HG03354 (cell line): Measurements from ENCODE around the gene SULT1B1.

Experiments used
- ATAC-seq: cut with Tn5 transposase; IDR thresholded peaks from one replicate; pipeline ENCODE4 v1.9.1; 2021; ENCODE audit warnings: mild to moderate bottlenecking; ENCODE audit not compliant: unreplicated experiment, poor library complexity, severe bottlenecking

SULT1B1 gene

DNA sequence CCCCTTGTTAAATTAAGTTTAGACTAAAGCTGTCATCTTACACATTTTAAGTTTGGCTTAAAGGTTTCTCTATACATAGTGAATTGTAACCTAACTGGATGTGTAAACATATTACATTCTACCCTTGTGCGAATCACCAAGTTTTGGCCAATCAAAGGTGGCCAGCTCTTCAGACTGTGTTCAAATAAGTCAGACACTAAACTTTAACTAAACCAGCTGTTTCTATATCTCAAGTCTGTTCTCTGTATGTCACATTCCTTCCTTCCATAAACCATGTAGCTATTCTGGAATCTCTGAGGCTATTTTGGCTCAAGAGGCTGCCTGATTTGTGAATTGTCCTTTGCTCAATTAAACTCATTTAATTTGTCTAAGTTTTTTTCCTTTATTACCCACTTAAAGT, 6.7 kb downstream of the SULT1B1 start:
- no peak for ATAC-seq

DNA sequence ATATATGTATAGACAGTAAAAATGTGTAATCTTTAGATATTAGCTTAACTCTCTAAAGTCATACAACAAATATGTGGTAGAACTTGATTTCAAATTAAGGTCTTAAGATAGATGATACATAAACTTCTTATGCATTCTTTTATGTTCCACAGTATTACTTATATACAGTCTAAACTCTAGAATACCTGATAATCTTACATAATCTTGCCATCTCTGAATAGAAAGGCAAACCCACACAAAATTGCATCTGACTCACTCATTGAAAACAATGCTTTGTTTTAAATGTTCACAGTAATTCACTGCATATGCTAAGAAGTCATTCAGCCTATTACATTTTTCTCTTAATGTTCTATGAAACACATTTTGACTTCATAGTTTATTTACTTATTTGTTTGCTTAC, 10.1 kb downstream of the SULT1B1 start:
- no peak for ATAC-seq

DNA sequence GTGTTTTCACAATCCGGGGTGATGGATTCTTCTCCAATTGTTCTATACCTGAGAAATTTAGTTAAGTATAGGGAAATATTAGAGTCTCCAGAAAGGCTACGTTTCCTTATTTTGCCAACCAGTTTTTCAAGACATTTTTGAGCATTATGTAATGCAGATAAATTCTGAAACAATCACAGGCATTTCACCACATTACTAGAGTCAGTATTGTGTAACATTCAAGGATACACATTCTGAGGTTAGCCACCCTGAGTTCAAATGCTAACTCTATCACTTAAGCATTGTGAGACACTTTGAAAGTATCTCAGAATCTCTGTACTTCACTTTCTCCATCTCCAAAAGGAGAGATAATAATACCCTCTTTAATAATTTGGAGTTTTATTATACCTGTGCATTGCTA, 10.6 kb downstream of the SULT1B1 start:
- ATAC-seq: no peak

DNA sequence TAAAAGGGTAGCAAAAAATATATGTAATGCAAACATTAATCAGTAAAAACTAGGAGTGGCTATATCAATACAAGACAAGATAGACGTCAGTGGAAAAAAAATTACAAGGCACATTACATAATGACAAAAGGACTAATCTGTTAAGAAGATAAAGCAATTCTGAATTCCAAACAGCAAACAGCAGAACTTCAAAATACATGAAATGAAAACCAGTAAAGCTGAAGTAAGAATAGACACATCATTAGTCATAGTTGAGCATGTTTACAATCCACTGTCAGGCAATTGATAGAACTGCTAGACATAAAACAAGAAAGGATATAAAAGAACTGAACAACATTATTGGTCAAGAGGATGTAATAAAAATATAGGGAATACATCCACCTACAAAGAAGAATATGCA, 12.2 kb downstream of the SULT1B1 start:
- ATAC-seq: no peak

DNA sequence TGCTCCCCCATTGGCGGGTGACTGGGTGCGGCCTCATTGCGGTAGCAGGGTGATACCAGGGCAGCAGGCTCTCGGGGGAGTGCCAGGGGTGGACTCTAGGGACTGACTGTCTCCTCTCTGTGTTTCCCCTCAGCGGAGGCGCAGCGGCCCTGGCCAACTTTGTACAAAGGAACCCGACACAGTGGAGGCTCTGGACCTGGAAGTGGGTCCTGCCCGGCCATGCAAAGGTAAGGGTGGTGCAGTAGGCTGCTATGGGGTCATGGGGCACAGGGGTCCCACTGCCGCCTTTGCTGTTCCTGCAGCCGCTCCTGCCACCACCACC, 16.3 kb downstream of the SULT1B1 start:
- ATAC-seq: no peak

DNA sequence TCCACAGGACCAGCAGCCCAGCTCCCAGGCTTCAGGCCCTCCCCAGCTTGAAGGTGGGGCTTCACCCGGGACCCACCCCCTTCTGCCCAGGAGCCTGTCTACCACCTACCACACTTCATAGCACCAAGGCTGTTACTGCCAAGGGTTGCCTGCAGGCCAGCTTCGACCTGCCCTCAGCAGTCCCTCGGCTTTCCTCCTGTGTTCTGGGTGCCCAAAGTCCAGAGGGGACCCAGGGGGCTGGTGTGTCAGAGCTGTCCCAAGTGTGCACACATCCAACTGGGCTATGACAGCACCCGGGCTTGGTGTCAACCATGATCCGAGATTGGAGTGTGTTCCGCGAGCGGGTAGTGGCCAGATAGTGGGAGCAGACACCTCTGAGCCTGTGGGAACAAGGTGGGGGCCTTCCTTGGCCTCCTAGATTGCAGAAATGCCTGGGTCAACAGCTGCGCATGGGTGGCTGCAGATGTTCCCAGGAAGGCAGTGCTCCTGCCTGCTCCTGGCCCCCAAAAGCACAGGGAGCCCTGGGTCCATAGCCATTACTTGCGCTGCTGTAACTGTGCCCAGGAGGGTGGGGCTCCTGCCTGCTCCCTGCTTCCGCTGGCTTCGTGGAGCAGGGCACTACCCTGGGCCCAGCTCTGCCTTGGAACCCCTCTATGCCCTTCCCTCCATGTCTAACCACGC, 16.8 kb downstream of the SULT1B1 start:
- ATAC-seq: no peak

DNA sequence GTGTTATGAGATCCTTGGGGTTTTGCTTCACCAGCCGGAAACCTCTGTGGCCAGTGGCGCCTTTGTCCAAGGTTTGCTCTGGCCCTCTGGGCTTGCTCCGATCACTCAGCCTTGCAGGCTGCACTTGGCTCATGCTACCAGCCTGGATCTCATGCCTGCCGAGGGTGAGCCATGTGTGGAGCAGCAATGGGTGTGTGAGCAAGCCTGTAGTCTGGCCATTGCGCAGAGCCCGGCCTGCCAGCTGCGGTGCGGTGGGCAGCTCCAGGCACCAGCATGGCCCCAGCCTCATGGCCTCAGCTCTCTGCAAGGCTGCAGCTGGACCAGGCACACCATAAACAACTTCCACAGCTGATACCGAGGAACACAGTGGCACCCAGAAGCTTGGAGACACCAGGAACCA, 17.8 kb downstream of the SULT1B1 start:
- no peak for ATAC-seq

DNA sequence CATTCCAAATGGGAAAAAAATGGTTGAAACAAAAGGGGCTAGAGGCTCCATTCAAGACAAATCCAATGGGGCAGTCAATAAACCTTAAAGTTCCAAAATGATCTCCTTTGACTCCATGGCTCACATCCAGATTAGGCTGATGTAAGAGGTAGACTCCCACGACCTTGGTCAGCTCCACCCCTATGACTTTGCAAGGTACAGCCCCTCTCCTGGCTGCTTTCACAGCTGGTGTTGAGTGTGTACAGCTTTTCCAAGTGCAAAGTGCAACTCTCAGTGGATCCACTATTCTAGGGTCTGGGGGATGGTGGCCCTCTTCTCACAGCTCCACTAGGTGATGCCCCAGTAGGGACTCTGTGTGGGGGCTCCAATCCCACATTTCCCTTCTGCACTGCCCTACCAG, 21.5 kb downstream of the SULT1B1 start:
- no peak for ATAC-seq

DNA sequence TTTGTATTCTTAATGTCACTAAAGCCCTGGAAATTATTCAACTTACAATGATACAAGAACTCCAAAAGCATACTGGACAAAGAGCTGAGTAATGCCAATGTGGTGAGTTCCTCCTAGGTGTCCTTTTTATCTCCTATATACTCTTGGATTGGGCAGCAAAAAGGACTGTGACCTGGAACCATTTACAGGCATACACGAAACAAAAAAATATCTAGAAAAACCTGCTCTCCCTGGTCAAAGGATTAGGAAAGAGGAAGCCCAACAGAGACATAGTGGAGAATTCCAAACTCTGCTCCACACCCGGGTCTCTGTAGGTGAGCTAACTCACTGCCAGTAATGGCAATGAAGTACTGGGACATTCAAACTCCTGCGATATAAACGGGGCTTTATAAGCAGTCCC, 25.3 kb downstream of the SULT1B1 start:
- no peak for ATAC-seq

DNA sequence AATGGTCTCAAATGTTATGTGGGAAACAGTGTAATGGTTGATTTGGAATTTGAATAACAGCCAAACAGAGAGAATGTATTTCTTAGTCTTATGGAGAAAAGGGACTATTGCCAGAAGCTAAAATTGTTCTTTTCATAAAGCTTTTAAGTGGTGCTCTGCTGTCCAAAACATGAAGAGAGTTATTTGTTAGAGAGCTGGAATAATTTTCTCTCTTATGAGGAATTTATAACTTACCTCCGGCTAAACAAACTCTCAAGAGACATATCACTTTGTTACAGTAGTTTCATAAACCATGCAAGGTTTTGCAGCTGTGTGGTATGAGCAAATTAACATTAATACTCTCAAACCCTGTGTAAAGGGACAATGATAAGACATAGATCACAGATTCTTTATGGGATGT, 28.6 kb downstream of the SULT1B1 start:
- no peak for ATAC-seq

DNA sequence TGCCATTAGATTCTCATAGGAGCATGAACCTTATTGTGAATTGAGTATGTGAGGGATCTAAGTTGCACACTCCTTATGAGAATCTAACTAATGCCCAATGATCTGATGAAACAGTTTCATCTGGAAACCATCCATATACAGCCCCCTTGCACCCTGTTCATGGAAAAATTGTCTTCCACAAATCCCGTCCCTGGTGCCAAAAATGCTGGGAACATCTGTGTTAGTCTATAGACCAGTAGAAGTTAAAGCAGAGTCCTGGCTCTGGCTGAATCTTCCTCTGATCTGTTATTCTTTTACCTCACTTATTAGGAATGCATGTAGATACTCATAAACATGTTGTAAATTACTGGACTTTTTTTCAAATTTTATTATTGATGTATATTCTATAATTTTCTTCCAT, 29.2 kb downstream of the SULT1B1 start:
- ATAC-seq: no peak

DNA sequence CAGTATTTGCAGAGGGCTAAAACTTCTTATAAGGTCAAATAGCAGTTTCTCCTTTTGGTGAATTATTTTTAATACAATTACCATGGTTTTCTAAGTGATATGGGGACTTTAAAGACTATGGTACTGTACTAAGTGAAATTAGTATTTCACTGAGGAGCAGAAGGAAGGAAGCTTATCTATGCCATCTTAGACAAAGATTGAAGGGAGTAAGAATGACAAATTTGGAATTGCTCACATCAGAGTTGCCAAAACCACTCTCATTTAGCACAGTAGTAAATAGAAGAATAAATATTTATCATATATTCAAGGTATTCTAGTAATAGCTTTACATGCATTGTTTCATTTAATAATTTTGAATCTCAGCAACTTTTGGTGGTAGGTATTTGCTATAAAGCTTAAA, 30.4 kb downstream of the SULT1B1 start:
- ATAC-seq: no peak

DNA sequence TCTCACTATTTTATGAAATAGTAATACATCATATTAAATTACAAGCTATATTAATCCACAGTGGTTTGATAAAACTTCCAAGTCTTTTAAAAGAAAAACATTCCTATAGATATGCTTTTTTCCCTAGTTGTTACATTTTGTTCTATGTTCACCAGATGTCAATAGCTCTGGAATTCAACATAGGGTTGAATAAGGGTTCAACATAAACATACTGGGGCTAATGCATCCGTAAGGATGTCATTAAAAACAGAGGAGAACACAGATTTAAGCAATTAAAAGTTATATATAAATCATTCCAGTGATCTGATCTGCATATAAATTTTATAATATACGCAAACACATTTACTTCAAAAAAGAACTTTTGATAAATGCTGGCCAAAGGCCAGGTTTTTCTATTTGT, 32.5 kb downstream of the SULT1B1 start:
- no peak for ATAC-seq

DNA sequence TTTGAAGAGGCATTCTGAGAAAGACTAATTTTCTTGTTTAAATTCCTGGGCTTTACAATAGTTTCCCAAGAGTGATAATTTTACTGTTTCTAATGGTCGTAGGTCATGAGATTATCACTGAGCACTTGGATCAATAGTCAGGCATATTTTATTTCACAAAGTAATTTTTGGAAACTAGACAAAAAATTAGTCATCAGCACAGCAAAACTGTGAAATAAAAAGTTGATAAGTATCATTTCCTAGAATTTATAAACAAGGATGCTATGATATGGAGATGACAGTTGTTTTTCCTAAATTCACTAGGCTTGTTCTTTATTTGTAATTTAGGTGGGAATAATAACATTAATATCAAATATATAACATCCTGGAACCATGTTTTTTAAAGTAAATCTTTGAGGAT, 33.0 kb downstream of the SULT1B1 start:
- ATAC-seq: no peak

DNA sequence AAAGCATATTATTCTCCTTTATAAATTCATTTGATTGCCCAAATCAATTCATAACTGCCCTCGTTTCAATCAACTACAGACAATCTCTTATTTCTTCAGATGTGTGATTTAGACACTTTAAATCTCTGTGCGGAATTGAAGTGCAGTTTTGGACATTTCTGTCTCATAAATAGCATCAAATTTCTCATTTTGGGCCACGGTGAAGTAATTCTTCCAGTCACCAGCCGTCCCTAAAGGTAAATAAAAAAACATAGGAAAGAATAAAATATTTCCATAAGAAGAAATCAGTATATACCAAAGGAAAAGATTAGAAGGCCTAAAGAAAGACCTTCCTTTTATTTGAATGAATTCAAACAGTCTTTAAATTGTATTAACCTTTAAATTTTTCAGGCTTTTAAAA, 33.4 kb downstream of the SULT1B1 start:
- ATAC-seq: no peak

DNA sequence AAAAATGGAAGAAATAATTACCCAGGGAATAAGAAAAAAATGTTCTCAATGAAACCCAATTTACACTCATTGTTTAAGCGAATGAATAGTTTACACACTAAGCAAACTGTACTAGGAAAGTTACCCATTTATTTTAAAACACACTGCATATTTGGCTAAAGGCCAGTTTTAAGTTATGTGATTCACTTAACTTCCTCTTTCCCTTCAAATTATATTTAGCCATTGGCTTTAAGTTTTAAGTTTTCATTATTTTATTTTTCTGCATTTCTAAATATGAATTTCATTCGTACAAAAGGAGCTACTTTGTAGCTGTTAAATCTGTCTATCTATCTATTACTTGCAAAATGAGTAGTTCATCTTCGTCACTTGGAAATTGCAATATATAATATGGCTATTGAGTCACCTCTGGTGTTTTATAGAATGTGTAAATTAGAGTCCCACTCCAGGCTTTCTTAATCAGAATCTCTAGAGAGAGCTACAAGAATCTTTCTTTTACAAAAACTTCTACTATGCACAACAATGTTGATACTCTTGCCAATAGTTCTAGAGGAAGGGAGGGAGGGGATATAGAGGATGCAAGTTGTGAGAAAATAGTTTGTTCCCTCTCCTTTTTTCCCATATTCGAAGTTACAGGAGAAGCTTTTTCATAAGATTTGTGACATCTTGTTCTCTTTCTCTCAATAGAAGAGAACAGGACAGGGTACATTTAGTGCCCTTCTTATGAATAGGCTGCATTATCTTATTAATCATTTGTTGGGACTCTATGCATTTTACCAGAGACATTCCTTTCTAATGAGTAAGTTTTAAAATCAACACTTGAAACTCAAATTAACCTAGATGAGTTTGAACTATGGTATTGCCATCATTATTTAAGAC, 41.8 kb downstream of the SULT1B1 start:
- no peak for ATAC-seq

DNA sequence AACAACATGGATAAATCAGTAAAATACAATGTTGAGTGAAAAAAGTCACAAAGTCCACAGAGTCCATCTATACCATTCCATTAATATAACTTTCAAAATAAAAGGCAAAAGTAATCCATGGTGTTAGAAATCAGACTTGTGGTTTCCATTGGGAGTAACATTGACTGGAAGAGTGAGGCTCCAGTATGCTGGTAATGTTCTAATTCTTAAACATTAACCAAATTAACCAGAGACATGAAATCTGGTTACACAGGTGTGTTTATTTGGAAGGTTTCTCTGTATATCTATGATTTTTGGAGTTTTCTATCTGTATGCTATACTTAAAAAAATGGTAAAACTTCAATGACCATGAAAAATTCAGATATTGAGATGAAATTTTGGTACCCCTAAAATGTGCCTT, 42.6 kb downstream of the SULT1B1 start:
- no peak for ATAC-seq

DNA sequence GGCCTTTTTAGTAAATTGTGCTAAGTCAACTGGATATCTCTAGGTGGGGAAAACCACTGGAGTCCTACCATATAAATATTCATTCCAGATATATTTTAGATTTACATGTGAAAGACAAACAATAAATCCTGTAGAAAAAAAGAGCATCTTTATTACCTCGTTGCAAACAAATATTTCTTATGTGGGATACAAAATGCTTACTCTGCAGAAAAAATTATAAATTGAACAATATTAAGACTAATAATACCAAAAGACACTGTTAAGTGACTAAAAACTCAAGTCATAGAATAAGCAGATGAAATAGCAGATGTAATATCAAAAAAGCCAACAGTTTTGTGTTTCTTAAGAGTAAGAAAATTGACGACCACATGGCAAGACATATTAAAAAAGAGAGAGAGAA, 43.8 kb downstream of the SULT1B1 start:
- ATAC-seq: no peak

DNA sequence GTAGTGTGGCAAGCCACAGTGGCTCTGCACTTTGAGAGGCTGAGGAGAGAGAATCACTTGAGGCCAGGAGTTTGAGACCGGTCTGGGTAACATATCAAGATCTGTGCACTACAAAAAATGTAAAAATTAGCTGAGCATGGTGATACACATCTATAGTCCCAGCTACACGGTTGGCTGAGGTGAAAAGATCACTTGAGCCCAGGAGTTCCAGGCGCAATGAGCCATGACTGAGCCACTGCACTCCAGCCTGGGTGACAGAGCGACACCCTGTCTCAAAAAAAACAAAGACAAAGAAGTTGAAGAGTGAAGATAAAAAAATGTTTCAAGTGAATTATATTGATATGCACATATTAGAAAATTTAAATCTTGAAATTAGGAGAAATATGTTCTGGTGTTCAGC, 46.3 kb downstream of the SULT1B1 start:
- no peak for ATAC-seq

DNA sequence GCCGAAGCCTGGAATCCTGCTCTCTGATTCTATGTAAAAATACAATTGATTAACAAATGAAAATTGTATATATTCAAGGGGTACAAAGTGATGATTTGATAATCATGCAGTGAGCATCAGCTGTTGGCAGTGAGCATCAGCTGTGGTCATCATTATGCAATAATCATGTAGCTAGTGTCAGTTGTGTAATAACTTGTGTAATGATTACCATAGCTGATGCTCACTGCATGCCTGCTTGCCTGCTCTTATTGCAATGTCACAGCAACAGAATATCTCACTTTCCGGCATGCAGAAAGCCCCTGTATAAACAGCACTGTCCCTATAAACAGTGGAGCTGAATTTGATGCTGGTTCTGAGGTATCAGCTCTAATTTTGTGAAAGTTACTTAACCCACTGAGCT, 46.8 kb downstream of the SULT1B1 start:
- no peak for ATAC-seq

DNA sequence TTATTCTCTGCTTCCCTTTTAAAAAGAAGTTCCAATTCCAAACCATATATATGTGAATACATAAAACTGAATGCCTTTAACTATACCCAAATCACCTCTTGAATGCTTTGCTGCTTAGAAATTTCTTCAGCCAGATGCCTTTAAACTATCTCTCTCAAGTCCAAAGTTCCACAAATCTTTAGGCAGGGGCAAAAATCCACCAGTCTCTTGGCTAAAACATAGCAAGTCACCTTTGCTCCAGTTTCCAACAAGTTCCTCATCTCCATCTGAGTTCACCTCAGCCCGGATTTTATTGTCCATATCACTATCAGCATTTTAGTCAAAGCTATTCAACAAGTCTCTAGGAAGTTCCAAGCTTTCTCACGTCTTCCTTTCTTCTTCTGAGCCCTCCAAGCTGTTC, 49.8 kb downstream of the SULT1B1 start:
- ATAC-seq: no peak

DNA sequence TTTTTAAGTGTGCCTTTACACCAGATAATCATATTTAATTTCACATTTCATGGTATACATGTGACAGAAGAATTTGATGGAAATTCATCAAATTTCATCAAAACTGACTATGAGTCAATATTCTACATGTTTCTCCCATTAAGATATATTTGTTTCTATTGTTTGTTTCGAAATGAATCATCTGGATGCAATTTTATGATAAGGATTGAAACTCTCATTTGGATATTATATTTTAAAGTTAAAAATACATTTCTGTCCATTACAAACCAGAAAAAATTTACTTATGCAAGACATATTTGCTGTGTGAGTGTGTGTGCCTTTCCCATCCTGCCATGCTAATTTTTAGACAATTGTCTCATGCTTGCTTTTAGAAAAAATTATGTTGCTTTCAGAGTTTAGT, 52.2 kb downstream of the SULT1B1 start:
- ATAC-seq: no peak
